Stimulated activated memory B cell treated with anti-CD40 and anti-IgM and Interleukin-4, amounts not matched to agents 10 μg/mL and 1 μg/mL and 100 μg/mL, for 72 hours (primary cell): Measurements from ENCODE around the gene AFF2.

Experiments used
- ATAC-seq: fragments of 150-1000 bp; cut with Tn5 transposase; 2 replicates; pipeline ENCODE4 v1.10.0; 2021
- H3K27ac Mint-ChIP-seq: one replicate; pipeline ENCODE4 v1.8.0; 2022; ENCODE audit warnings: mild to moderate bottlenecking, mixed read lengths
- H3K27me3 Mint-ChIP-seq: one replicate; pipeline ENCODE4 v1.8.0; 2022; ENCODE audit warnings: mixed read lengths
- H3K36me3 Mint-ChIP-seq: one replicate; pipeline ENCODE4 v1.8.0; 2022; ENCODE audit warnings: mixed read lengths
- H3K4me1 Mint-ChIP-seq: one replicate; pipeline ENCODE4 v1.8.0; 2022; ENCODE audit warnings: mixed read lengths
- H3K4me3 Mint-ChIP-seq: one replicate; pipeline ENCODE4 v1.8.0; 2022; ENCODE audit warnings: mild to moderate bottlenecking, moderate library complexity, mixed read lengths
- H3K9me3 Mint-ChIP-seq: one replicate; pipeline ENCODE4 v1.8.0; 2022; ENCODE audit warnings: mixed read lengths

AFF2 gene

GRCh38 chrX:148942754-148943153, 442.3 kb downstream of the AFF2 start:
- no peaks in the 10 kb centered on the region for H3K36me3 Mint-ChIP-seq
- no peak overlapping the region for H3K27ac Mint-ChIP-seq

GRCh38 chrX:148947399-148947975, 447.1 kb downstream of the AFF2 start:
- H3K27ac Mint-ChIP-seq, result no peak overlapping the region
- no peaks in the 10 kb centered on the region for H3K9me3 Mint-ChIP-seq
- no peak overlapping the region for H3K4me3 Mint-ChIP-seq
- H3K36me3 Mint-ChIP-seq, result no peaks in the 10 kb centered on the region
- no peaks in the 10 kb centered on the region for H3K27me3 Mint-ChIP-seq
- ATAC-seq, result no peak
- no peaks in the 10 kb centered on the region for H3K4me1 Mint-ChIP-seq

More at GRCh38 chrX:148942754-148943153, 442.3 kb downstream of the AFF2 start:
- H3K4me3 Mint-ChIP-seq, result no peak overlapping the region
- ATAC-seq, result no peak
- H3K4me1 Mint-ChIP-seq, result no peaks in the 10 kb centered on the region
- no peaks in the 10 kb centered on the region for H3K27me3 Mint-ChIP-seq
- H3K9me3 Mint-ChIP-seq, result no peaks in the 10 kb centered on the region

DNA sequence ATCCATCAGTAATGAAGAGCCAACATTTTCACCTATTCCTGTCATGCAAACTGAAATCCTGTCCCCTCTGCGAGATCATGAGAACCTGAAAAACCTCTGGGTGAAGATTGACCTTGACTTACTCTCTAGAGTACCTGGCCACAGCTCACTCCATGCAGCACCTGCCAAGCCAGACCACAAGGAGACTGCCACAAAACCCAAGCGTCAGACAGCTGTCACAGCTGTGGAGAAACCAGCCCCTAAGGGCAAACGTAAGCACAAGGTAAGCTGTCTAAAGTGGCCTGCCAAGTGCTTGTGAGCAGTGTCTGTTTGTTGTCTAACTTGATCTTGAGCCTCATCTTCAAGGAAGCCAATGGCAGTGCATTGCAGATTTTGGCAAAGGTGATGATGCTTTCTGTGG, 455.9 kb downstream of the AFF2 start:
- Mint-ChIP-seq H3K27ac (no peak overlapping the region), H3K4me1 (no peaks in the 10 kb centered on the region), H3K9me3 (no peaks in the 10 kb centered on the region), H3K36me3 (no peaks in the 10 kb centered on the region), H3K27me3 (no peaks in the 10 kb centered on the region), H3K4me3 (no peak overlapping the region)
- ATAC-seq, result no peak

DNA sequence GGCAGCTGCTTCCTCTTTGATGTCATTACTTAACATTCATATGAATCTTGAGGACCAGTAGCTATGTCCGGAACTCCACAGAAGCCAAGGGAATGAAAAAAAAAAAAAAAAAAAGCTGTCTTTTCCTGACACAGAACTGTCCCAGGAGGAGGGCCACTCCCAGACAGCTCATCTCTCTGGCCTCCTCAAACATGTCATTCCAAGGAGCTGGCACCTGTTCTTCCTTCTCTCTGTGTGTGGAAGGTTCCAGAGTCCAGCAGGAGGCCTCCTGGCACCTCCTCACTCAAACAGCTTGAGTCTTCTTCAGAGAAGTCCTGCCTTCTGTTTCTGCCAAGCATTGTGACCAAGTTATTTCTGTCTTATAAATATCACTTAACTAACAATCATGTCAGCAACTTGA, 458.5 kb downstream of the AFF2 start:
- Mint-ChIP-seq H3K27me3 (no peaks in the 10 kb centered on the region), H3K27ac (no peak overlapping the region), H3K36me3 (no peaks in the 10 kb centered on the region), H3K4me3 (no peak overlapping the region), H3K4me1 (no peaks in the 10 kb centered on the region), H3K9me3 (no peaks in the 10 kb centered on the region)
- ATAC-seq, result no peak

- no peaks in the 10 kb centered on the region for H3K9me3 Mint-ChIP-seq
- H3K4me1 Mint-ChIP-seq, result no peaks in the 10 kb centered on the region
- H3K36me3 Mint-ChIP-seq, result no peaks in the 10 kb centered on the region
- no peak overlapping the region for H3K27ac Mint-ChIP-seq
- H3K4me3 Mint-ChIP-seq, result no peak overlapping the region
- no peaks in the 10 kb centered on the region for H3K27me3 Mint-ChIP-seq
- no peak for ATAC-seq
Measured at GRCh38 chrX:148960060-148960459, 459.6 kb downstream of the AFF2 start.

DNA sequence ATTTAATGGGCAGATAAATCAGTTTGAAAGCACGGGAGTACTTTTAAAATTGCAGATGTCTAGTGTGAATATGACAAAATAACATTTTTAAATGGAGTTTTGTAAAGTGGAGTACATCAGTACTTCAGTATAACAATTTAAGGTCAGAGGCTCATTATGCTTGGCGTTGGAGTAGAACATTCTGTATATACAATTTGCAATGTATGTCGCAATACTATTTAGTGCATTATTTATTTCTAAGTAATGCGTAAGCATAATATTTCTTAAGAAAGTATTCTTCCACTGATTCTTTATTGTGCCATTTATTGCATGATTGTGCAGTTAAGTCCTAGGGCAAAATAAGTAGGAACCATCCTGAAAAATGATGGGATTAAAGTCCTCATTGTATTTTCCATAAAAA, 461.6 kb downstream of the AFF2 start:
- Mint-ChIP-seq H3K27ac (no peak overlapping the region), H3K4me1 (no peaks in the 10 kb centered on the region), H3K4me3 (no peak overlapping the region), H3K27me3 (no peaks in the 10 kb centered on the region), H3K36me3 (no peaks in the 10 kb centered on the region), H3K9me3 (no peaks in the 10 kb centered on the region)
- no peak for ATAC-seq

DNA sequence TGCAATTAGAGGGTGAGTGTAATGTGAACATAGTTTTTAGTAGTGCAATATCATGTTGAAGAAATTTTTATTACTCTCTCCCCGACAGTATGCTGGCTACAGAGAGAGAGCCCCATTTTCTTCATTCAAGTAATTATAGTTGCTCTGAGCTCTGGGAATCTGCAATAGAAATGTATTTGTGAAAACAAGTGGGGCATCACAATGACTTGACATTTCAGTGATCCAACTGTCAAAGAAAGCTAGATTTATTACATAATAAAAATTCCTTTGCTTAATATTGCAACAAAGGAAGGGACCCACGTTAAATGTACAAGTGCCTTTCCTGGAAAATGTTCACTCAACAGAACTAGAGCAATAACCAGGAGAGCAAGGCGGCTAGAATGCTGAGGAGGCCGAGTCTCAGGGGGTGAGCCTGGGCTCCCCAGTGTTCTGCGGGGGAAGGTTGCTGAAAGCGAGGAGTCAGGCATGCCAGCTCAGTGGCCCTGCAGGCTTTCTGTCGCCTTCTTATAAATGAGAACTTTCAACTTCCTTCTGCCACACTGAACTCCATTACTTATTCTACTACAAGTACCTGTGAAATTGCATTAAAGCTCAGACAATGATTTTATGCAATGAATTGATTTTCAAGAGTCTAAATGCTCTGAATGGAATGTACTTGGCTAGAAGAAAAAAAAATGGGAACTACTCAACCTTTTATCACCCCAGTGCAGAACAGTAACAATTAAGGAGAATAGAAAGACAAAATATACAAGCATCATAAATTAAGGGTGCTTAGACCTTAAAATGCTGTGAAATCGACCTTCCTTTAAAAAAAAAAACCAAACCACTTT, 476.4 kb downstream of the AFF2 start:
- H3K9me3 Mint-ChIP-seq, result no peaks in the 10 kb centered on the region
- no peak for ATAC-seq
- no peak overlapping the region for H3K27ac Mint-ChIP-seq
- H3K27me3 Mint-ChIP-seq, result no peaks in the 10 kb centered on the region
- H3K4me1 Mint-ChIP-seq, result no peaks in the 10 kb centered on the region
- no peak overlapping the region for H3K4me3 Mint-ChIP-seq
- no peaks in the 10 kb centered on the region for H3K36me3 Mint-ChIP-seq

DNA sequence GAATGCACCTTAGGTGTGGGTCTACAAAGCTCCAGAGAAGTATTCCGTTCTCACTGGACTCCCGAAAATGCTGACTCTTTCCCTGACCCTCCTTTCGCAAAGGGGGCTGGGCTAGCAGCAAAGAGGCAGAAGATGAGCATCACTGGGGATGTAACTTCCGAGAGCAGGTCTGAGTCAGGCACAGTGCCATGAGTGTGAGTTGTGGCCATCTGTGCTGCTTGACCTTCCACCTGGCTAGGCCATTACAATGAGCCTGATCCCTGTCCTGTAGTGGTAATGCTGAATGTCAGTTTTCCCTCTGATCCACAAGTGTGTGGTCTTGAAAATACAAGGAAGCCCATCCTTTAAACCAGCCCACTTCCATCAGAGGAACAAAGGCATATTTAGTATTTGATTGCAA, 479.4 kb downstream of the AFF2 start:
- Mint-ChIP-seq H3K4me3 (no peak overlapping the region), H3K27ac (no peak overlapping the region), H3K36me3 (no peaks in the 10 kb centered on the region), H3K9me3 (no peaks in the 10 kb centered on the region), H3K27me3 (no peaks in the 10 kb centered on the region), H3K4me1 (peaks cover 5% of the 10 kb centered on the region)
- no peak for ATAC-seq

GRCh38 chrX:148984238-148984637, 483.8 kb downstream of the AFF2 start:
- Mint-ChIP-seq H3K27ac (no peak overlapping the region), H3K4me1 (peaks cover 5% of the 10 kb centered on the region), H3K4me3 (no peak overlapping the region), H3K36me3 (no peaks in the 10 kb centered on the region), H3K27me3 (no peaks in the 10 kb centered on the region), H3K9me3 (no peaks in the 10 kb centered on the region)
- ATAC-seq, result no peak

- no peaks in the 10 kb centered on the region for H3K4me1 Mint-ChIP-seq
- no peak overlapping the region for H3K4me3 Mint-ChIP-seq
- no peak for ATAC-seq
- H3K27me3 Mint-ChIP-seq, result no peaks in the 10 kb centered on the region
- no peaks in the 10 kb centered on the region for H3K36me3 Mint-ChIP-seq
- no peak overlapping the region for H3K27ac Mint-ChIP-seq
- no peaks in the 10 kb centered on the region for H3K9me3 Mint-ChIP-seq
Measured at GRCh38 chrX:148991502-148991901, 491.1 kb downstream of the AFF2 start.

DNA sequence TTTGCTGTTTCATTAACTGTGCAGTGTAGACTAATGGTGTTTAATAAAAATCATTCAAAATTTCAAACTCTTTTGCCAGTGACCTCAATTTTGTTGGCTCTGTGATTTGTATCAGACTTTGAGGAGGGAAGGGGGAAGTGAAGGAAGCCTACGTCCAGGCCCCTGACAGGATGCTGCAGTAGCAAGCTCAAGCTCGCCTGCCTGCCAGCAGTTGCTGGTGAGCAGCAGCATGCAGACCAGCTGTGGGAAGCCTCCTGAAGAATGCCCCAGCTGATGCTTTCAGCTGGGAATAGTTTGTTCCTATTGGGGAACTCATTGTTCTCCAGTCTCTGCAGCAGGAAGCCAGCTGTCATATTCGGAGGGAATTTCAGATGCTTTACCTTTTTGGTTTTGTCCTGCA, 495.2 kb downstream of the AFF2 start:
- no peaks in the 10 kb centered on the region for H3K27me3 Mint-ChIP-seq
- H3K4me1 Mint-ChIP-seq, result no peaks in the 10 kb centered on the region
- no peaks in the 10 kb centered on the region for H3K9me3 Mint-ChIP-seq
- no peaks in the 10 kb centered on the region for H3K36me3 Mint-ChIP-seq
- no peak overlapping the region for H3K27ac Mint-ChIP-seq
- H3K4me3 Mint-ChIP-seq, result no peak overlapping the region
- no peak for ATAC-seq

DNA sequence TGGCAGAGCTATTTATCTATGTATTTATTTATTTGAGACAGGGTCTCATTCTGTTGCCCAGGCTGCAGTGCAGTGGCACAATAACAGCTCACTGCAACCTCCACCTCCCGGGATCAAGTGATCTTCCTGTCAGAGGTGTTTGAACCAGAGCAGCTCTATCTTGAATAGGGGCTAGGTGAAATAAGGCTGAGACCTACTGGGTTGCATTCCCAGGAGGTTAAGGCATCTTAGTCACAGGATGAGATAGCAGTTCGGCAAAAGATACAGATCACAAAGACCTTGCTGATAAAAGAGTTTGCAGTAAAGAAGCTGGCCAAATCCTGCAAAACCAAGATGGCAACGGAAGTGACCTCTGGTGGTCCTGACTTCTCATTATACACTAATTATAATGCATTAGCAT, 501.9 kb downstream of the AFF2 start:
- ATAC-seq, result no peak
- H3K4me1 Mint-ChIP-seq, result no peaks in the 10 kb centered on the region
- no peak overlapping the region for H3K27ac Mint-ChIP-seq
- H3K9me3 Mint-ChIP-seq, result no peaks in the 10 kb centered on the region
- no peaks in the 10 kb centered on the region for H3K27me3 Mint-ChIP-seq
- H3K4me3 Mint-ChIP-seq, result no peak overlapping the region
- H3K36me3 Mint-ChIP-seq, result no peaks in the 10 kb centered on the region

DNA sequence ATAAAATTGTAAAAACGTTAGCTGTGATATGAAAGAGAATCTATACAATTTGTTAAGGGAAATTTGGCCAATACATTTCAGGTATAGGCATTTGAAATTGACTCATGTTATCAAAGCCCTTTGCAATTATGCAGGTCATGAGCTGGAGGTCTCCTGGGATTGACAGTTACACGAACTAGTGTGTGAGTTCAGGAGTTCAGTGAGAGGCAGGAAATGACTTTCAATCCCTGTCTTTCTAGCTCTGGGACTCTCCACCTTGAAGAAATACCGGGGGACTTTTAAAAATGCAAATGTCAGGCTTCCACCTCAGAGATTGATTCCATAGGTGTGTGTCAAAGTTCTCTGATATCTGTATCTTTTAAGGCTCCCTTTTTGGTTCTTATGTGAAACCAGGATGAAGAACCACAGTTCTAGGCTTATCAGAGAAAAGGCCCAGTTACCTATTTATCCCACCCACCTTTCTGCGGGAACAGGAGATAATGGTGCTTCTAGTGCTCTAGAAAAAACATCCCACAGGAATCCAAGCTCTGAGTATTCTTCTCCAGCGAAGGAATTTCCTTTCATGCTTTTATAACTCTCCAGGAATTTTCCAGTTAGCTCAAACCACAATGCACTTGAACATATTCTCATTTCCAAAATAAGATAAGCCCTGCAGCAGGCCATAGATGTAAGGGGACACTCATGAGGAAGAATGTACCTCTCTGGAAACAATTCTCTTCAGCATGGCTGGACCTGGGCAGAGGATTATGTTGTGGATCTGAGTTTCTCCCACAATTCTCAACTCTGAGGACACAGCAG, 503.6 kb downstream of the AFF2 start:
- Mint-ChIP-seq H3K4me1 (no peaks in the 10 kb centered on the region), H3K27me3 (no peaks in the 10 kb centered on the region), H3K36me3 (no peaks in the 10 kb centered on the region), H3K27ac (no peak overlapping the region), H3K4me3 (no peak overlapping the region), H3K9me3 (no peaks in the 10 kb centered on the region)
- no peak for ATAC-seq

- no peaks in the 10 kb centered on the region for H3K36me3 Mint-ChIP-seq
- H3K27ac Mint-ChIP-seq, result no peak overlapping the region
- H3K9me3 Mint-ChIP-seq, result no peaks in the 10 kb centered on the region
- no peak for ATAC-seq
- no peaks in the 10 kb centered on the region for H3K4me1 Mint-ChIP-seq
- no peaks in the 10 kb centered on the region for H3K27me3 Mint-ChIP-seq
- no peak overlapping the region for H3K4me3 Mint-ChIP-seq
Measured at GRCh38 chrX:149004936-149005335, 504.5 kb downstream of the AFF2 start.

- H3K36me3 Mint-ChIP-seq, result no peaks in the 10 kb centered on the region
- H3K4me3 Mint-ChIP-seq, result no peak overlapping the region
- no peaks in the 10 kb centered on the region for H3K9me3 Mint-ChIP-seq
- H3K4me1 Mint-ChIP-seq, result no peaks in the 10 kb centered on the region
- H3K27ac Mint-ChIP-seq, result no peak overlapping the region
- H3K27me3 Mint-ChIP-seq, result no peaks in the 10 kb centered on the region
- ATAC-seq, result no peak
Measured at GRCh38 chrX:149006235-149006634, 505.8 kb downstream of the AFF2 start.

DNA sequence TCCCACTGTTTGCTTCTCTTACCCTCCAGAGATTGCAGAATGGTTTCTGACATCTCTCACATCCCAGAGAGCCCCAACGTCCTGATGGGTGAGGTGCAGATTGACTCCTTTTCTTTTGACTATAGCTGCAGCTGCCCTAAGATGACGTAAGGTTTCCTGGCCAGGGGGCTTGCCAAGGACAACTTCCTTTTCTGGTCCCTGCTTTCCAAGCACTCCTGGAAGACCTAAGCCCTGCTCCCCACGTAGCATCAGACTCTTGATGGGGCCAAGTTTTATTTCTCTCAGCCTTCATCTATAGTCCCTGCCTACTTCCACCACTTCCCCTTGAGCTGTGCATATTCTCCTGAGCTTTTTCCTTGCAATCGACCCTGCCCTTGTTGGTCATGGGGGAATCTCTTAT, 507.0 kb downstream of the AFF2 start:
- Mint-ChIP-seq H3K9me3 (no peaks in the 10 kb centered on the region), H3K27me3 (no peaks in the 10 kb centered on the region), H3K27ac (no peak overlapping the region), H3K4me1 (no peaks in the 10 kb centered on the region), H3K36me3 (no peaks in the 10 kb centered on the region), H3K4me3 (no peak overlapping the region)
- no peak for ATAC-seq
